Islet precursor cell (in vitro differentiated cells): ENCODE data around the gene DCBLD2.
"Not testable (repeated sequence)": the region's sequence is repeated elsewhere in the genome, so short reads cannot be mapped to it uniquely, and the experiment has no call there.

ENCODE experiments used
- DNase-seq: peaks from one replicate; pipeline ENCODE4 v3.0.0-alpha.2; 2018

Gene DCBLD2

DNA sequence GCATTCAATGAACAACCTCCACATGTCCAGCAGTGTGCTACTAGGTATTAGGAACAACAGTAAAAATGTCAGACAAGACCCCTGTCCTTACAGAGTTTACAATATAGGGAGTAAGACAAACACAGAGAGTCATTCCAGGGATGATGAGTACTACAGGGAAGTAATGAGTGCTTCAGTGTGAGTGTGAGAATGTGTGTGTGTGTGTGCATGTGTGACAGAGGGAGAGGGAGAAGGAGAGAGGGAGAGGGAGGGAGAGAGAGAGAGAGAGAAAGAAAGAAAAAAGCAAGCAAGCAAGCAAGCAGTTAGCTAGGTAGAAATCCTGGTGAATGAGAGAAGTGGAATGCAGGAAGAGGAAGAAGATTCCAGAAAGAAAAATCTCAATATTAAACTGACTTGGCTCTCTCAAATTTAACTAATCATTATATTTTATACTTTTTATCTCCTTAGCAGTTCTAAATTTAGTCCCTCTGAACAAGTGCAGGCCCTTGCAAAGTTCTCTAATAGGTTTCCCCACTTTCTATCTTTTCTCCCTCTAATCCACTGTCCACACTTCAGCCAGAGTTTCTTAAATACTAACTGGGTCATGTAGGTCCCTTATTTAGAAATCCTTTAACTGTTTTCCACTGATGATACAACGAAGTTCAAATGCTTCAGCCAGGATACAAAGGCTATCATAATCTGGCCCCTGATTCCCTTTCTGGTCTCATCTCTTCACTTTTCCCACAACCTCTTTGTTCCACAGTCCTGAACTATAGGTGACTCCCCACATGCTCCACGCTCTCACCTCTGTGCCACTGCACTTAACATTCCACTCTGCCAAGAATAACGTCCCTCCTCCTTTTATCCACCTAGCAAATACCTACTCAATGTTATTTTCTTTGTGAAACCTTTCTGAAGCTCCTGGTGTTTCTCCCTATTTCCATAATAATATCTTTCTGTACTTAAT is 10.3 kb downstream of the DCBLD2 start:
- no peak for DNase-seq

DNA sequence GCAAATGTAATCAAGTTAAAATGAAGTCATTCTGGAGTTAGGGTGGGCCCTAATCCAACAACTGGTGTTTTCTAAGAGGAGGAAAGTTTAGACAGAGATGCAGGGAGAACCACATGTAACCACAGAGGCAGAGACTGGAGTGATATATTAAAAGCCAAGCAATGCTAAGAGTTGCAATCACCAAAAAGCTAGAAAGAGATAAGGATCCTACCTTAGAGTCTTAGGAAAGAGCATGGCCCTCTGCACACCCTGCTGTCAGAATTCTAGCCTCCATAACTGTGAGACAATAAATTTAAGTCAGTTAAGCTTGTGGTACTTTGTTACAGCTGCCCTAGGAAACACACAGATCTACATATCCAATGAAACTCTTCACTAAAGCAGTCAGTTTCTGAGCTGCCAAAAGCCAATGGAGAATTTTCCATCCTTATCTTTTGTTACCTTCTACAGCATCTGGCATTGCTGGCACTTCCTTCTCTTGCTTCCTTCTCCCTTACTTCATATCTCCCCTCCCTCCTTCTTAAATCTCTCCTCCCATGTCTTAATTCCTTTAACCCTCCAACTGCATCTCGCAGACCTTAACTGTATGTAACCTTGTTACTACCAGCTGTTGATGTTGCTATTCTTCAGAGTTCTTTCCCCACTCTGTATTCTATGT is 11.2 kb downstream of the DCBLD2 start:
- DNase-seq, result no peak

GRCh38 chr3:98887684-98888083 is 13.8 kb downstream of the DCBLD2 start:
- DNase-seq, result no peak

GRCh38 chr3:98886525-98886924 is 15.0 kb downstream of the DCBLD2 start:
- no peak for DNase-seq

DNA sequence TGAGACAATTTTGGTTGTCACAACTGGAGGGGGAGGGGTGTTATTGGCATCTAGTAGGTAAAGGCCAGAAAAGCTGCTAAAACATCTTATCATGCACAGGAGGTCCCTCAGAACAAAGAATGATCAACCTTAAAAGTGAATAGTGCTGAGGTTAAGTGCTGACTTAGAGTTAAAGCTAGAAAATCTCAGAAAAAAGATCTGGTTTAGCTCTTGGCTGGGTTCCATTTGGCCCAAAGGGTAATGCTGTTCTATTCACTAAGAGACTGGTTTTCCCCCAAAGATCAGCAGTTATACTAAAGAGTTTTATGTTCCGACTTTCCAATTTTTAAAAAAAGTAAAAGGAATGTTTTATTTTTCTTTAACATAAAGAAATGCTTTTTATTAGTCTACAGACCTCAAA is 15.6 kb downstream of the DCBLD2 start:
- DNase-seq, result no peak

DNA sequence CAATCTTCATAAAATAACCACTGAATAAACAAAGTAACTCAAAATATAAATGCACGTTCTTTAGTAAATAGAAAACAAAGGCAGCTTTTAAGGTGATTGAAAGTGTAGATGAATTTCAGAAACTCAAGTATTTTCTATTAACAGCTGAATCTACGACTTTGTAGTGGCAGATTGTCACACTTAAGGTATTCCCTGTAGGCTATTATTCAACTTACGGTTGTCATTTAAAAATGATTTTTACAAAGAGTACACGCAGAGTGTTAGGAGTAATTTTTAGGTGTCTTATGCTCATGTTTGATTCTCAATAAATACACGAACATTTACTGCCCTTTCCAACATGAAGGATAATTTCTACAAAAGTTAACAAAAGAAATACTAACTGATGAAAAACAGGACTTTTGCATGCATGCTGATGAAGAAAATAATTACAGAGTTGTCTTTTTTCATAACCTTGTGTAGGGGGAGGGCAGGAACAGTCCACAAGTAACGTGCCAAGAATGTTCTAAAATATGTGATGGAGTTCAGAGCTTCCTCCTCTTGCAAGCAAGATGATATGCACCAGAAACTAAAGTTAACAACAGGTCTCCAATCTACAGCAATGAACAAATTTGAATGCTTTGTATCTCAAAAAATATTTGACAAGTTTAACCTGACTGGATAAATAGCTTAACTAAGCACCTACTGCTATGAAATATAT is 16.7 kb downstream of the DCBLD2 start:
- DNase-seq, result no peak

GRCh38 chr3:98882614-98883333 is 18.7 kb downstream of the DCBLD2 start:
- DNase-seq, result not testable (repeated sequence)

DNA sequence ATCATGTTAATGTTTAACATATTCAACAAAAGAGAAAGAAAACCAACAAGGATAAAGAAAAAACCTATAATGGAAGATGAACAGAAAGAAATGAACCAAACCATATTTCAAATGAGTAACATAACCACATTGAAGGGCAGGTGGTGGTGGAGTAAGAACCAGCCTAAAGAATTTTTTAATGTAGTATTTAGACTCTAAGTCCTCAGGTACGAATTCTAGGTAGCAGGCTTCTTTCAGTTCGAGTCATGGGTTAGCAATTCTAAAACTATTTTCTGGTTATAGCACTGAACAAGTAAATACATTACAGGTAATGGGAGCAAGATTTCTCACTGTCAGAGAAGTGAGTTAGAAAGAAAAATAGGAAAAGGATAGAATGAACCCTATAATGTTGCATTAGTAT is 24.4 kb downstream of the DCBLD2 start:
- DNase-seq, result no peak

DNA sequence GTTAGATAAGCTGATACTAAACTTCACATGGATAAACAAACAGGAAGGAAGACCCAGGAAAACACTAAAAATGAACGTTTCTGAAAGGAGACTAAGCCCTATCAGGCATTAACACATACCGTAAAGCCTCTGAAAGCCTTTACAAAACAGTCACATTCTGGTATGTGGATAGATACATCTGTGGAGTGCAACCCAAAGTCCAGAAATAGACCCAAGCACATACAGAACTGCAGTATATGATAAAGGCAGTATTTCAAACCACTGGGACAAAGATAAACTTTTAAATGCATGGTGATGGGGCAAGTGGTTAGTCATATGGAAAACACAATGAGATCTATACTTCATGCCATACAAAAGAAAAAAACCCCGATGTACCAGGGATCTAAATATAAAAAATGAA is 26.0 kb downstream of the DCBLD2 start:
- no peak for DNase-seq

DNA sequence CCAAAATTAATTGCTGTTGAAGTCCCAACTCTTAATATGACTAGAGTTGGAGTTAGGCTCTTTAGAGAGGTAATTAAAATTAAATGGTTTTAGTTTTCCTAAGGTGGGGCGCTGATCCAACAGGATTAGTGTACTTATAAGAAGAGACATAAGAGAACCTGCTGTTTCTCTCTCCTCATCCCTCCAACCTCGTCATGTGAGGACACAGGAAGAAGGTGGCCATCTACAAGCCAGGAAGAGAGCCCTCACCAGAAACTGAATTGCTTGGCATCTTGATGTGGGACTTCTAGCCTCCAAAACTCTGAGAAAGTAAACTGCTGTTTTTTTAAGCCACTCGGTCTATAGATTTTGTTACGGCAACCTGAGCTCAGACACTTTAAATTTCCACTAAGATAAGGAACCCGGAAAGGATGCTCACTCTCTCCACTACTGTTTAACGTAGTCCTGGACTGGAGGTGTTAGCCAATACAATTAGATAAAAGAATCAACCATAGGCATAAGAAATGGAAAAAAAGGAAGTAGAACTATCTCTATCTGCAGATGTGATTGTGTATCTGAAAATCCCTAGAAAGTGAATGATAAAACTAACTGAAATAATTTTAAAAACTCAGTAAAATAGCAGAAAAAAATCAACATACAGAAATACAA is 26.8 kb downstream of the DCBLD2 start:
- DNase-seq, result no peak

DNA sequence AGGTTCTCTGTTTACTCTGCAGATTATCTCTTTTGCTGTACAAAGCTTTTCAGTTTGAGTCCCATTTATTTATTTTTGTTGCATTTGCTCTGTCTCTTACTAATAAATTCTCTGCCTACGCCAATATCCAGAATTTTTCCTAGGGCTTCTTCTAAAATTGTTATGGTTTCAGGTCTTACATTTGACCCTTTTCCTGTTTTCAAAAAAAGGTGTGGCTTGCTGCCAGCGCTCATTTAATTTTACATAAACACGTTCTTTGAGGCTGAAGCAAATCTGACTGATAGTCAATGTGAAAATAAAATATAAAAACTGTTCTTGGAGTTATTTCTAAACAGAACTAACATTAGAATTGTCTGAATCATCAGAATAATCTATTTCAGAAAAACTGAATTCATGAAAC is 32.1 kb downstream of the DCBLD2 start:
- no peak for DNase-seq

DNA sequence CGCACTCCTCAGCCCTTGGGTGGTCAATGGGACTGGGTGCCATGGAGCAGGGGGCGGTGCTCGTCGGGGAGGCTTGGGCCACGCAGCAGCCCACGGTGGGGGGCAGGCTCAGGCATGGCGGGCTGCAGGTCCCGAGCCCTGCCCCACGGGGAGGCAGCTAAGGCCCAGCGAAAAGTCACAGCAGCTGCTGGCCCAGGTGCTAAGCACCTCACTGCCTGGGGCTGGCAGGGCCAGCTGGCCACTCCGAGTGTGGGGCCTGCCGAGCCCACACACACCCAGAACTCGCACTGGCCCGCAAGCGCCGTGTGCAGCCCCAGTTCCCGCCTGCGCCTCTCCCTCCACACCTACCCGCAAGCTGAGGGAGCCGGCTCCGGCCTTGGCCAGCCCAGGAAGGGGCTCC is 43.5 kb downstream of the DCBLD2 start:
- not testable (repeated sequence) for DNase-seq

DNA sequence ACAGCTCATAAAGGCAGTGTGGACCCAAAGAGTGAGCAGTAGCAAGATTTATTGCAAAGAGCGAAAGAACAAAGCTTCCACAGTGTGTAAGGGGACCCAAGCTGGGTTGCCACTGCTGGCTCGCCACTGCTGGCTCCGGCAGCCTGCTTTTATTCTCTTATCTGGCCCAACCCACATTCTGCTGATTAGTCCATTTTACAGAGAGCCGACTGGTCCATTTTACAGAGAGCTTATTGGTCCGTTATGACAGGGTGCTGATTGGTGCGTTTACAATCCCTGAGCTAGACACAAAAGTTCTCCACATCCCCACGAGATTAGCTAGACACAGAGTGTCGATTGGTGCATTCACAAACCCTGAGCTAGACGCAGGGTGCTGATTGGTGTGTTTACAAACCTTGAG is 44.2 kb downstream of the DCBLD2 start:
- not testable (repeated sequence) for DNase-seq

- no peak for DNase-seq
These were observed 44.8 kb downstream of the DCBLD2 start for GRCh38 chr3:98856724-98857123.

GRCh38 chr3:98855806-98856400 is 45.6 kb downstream of the DCBLD2 start:
- no peak for DNase-seq

GRCh38 chr3:98848108-98848507 is 53.4 kb downstream of the DCBLD2 start:
- no peak for DNase-seq

DNA sequence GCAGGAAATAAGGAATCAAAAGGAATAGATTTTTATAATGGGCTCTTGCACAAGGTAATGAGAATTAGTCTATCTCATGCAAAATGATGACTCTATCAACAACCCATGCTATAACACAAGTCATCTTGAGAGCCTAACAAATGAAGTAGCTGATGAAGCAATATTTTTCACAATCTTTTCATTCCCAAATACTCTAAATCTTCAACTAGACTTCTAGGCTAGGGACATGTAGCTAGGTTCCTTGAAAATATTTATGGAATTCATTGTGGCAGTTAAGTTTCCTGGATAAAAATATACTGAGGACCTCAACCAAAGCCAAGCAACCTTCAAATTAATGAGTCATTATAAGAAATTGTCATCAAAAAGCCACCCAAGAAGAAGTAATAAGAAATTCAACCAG is 55.4 kb downstream of the DCBLD2 start:
- DNase-seq, result no peak

DNA sequence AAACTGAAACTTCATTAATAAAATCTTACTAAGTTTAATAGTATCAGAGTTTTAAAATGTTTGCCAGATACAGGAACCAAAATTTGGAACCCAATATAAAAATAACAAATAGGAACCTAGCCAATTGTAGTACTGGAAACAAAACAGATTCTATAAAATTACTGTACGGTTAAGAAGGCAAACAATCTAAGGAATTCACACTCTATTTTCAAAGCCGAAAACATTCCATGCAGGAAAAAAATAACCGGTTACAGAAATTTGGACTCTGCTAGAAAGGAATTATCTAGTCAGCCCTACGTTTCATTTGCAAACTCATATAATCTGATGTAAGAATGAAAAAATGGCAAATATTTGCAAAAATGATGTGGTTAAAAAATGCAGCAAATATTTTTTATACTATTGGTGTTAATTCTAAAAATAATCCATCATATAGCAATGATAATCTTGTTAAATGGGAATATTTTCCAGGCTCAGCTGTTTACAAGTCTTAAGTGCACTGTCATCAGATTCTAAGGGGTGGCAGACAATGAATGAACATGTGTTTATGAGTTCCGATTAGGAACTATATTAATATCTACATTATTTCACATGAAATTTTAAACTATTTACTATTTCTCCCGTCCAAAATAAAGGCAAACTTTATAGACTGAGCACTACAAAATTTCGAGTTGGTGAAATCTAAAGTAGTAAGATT is 58.1 kb downstream of the DCBLD2 start:
- DNase-seq, result no peak

DNA sequence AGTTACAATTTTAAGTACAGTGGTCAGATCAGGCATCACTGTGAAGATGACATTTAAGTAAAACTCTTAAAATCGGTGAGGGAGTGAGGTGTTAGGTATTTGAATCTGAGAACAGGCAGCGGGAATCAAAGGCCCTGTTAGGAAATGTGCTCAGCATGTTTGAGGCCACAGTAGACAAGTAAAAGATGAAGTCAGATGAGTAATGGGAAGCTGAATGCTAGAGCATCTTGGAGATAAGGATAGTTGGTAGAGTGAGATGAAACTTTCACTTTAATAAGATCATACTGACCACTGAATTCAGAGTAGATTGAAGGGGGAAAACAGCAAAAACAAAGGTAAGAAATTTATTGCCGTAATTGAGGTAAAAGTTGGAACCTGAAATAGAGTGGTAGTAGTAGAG is 61.6 kb downstream of the DCBLD2 start:
- DNase-seq, result no peak

GRCh38 chr3:98831060-98831459 is 70.4 kb downstream of the DCBLD2 start:
- not testable (repeated sequence) for DNase-seq

GRCh38 chr3:98829246-98829832 is 72.2 kb downstream of the DCBLD2 start:
- DNase-seq, result no peak
